Measurements from ENCODE around the gene IL22RA1.

The IL22RA1 gene

GRCh38 chr1:24150234-24151174 lies 7.6 kb upstream of the IL22RA1 start:
- Histone ChIP-seq H3K27ac (no peak overlapping the region), H3K4me3 (peak overlapping the region; percentile 44), H3K36me3 (ENCODE audit: insufficient read depth, low read length) (no peaks in the 10 kb centered on the region), H3K9me3 (ENCODE audit: low read depth, low read length) (no peaks in the 10 kb centered on the region), H3K9ac (ENCODE audit: insufficient read length) (no peak overlapping the region)
- peak; percentile 27 for TF ChIP-seq FOXP2 (optimal IDR thresholded peaks at IDR 0.05; ENCODE audit: control extremely low read depth, extremely low read length, insufficient read depth)
- TF ChIP-seq POLR2AphosphoS5 (IDR thresholded peaks at IDR 0.05; ENCODE audit: borderline replicate concordance, low read depth, low read length), result no peak
- DNase-seq (ENCODE audit: low read depth, low spot score), result peak; percentile 20

DNA sequence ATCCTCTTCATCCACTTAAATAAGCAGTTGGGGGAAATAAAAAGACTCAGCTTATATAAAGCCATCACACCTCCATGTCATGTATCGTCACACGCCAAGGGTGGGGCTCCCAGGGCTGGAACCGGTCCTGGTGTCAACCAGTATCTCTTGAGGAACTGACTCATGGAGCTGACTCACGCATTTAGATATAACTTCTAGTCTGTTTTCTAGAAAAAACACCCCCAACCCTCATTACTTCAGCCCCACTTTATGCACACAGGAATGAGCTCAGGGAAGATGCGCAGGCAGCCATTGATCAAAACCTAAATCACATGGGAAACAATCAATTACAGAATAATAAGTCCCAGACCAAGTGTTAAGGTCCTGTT lies 6.9 kb upstream of the IL22RA1 start:
- no peak for DNase-seq (ENCODE audit: low read depth, low spot score)
- no peak overlapping the region for H3K4me3 ChIP-seq
- H3K27ac ChIP-seq, result no peak overlapping the region
- no peak overlapping the region for H3K9ac ChIP-seq (ENCODE audit: insufficient read length)
- no peak for TF ChIP-seq FOXP2 (optimal IDR thresholded peaks at IDR 0.05; ENCODE audit: control extremely low read depth, extremely low read length, insufficient read depth)
- TF ChIP-seq EZH2 (IDR thresholded peaks at IDR 0.05), result no peak
- no peak for TF ChIP-seq POLR2AphosphoS5 (IDR thresholded peaks at IDR 0.05; ENCODE audit: borderline replicate concordance, low read depth, low read length)
- H3K36me3 ChIP-seq (ENCODE audit: insufficient read depth, low read length), result no peaks in the 10 kb centered on the region
- H3K9me3 ChIP-seq (ENCODE audit: low read depth, low read length), result no peaks in the 10 kb centered on the region

- no peak overlapping the region for H3K9ac ChIP-seq (ENCODE audit: insufficient read length)
- H3K36me3 ChIP-seq (ENCODE audit: insufficient read depth, low read length), result no peaks in the 10 kb centered on the region
- no peak for TF ChIP-seq FOXP2 (optimal IDR thresholded peaks at IDR 0.05; ENCODE audit: control extremely low read depth, extremely low read length, insufficient read depth)
- no peak for TF ChIP-seq POLR2AphosphoS5 (IDR thresholded peaks at IDR 0.05; ENCODE audit: borderline replicate concordance, low read depth, low read length)
- TF ChIP-seq EZH2 (IDR thresholded peaks at IDR 0.05), result no peak
These were observed 4.9 kb upstream of the IL22RA1 start for GRCh38 chr1:24147816-24148215.

GRCh38 chr1:24147194-24147593 lies 4.3 kb upstream of the IL22RA1 start:
- Histone ChIP-seq H3K27ac (no peak overlapping the region), H3K36me3 (ENCODE audit: insufficient read depth, low read length) (no peaks in the 10 kb centered on the region), H3K9me3 (ENCODE audit: low read depth, low read length) (no peaks in the 10 kb centered on the region), H3K9ac (ENCODE audit: insufficient read length) (no peak overlapping the region), H3K4me3 (no peak overlapping the region)
- TF ChIP-seq FOXP2 (optimal IDR thresholded peaks at IDR 0.05; ENCODE audit: control extremely low read depth, extremely low read length, insufficient read depth), result no peak
- no peak for TF ChIP-seq POLR2AphosphoS5 (IDR thresholded peaks at IDR 0.05; ENCODE audit: borderline replicate concordance, low read depth, low read length)
- no peak for TF ChIP-seq EZH2 (IDR thresholded peaks at IDR 0.05)
- DNase-seq (ENCODE audit: low read depth, low spot score), result no peak

More at GRCh38 chr1:24147816-24148215, 4.9 kb upstream of the IL22RA1 start:
- DNase-seq (ENCODE audit: low read depth, low spot score), result no peak
- H3K27ac ChIP-seq, result no peak overlapping the region
- no peaks in the 10 kb centered on the region for H3K9me3 ChIP-seq (ENCODE audit: low read depth, low read length)
- no peak overlapping the region for H3K4me3 ChIP-seq

DNA sequence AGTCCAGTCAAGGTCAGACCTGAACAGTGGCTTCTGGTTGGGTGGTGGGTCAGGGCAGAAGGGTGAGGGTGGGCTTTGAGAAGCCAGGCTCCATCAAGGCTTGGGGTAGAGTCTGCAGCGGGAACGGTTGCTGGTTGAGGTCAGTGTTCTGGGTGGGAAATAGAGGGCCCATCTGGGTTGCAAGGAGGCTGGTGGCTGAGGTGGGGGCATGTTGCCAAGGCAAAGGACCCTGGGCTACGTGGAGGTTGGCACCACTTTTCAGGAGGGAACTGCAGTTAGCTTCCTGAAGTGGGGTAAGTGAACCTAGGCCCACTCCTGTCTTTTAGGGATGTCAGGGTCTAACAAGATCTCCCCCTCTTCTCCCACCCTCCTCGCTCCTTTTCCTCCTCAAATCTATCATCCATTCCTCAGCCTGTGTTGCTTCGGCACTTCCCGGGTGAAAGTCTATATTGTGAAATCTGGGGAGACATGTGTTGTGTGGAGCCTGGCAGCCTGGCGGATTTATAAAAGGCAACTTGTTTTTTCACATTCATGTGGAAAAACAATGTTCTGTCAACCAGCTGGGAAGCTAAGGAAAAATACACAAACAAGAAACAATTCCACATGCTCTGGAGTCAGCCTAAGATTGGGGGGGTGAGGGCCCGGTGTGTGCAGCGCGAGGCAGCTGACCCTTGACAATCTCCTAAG lies 1.5 kb downstream of the IL22RA1 start:
- Histone ChIP-seq H3K4me3 (no peak overlapping the region), H3K9me3 (ENCODE audit: low read depth, low read length) (no peaks in the 10 kb centered on the region), H3K36me3 (ENCODE audit: insufficient read depth, low read length) (no peaks in the 10 kb centered on the region), H3K9ac (ENCODE audit: insufficient read length) (no peak overlapping the region), H3K27ac (no peak overlapping the region)
- no peak for DNase-seq (ENCODE audit: low read depth, low spot score)
- TF ChIP-seq EZH2 (IDR thresholded peaks at IDR 0.05) (no peak), POLR2AphosphoS5 (IDR thresholded peaks at IDR 0.05; ENCODE audit: borderline replicate concordance, low read depth, low read length) (no peak), FOXP2 (optimal IDR thresholded peaks at IDR 0.05; ENCODE audit: control extremely low read depth, extremely low read length, insufficient read depth) (no peak)

DNA sequence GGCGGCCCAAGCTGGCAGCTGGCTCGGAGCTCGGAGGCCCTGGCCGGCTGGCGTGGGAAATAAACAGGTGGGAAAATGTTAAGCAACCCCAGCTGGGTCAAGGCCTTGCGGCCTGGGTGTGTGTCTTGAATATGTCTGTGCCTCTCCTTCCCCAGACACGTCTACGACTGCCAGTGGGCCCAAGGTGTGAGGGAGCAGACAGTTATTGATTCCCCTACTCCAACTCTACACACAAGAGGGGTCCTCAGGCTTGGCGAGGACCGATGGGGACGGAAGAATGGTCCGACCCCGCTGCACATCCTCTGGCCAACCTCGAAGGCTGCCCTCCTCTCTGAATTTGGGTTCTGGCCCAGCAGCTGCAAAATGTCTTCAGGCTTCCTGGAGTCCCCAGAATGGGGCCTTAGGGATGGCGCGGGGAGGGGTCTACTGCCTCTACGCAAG lies 2.2 kb downstream of the IL22RA1 start:
- Histone ChIP-seq H3K9me3 (ENCODE audit: low read depth, low read length) (no peaks in the 10 kb centered on the region), H3K9ac (ENCODE audit: insufficient read length) (no peak overlapping the region), H3K27ac (no peak overlapping the region), H3K4me3 (no peak overlapping the region), H3K36me3 (ENCODE audit: insufficient read depth, low read length) (no peaks in the 10 kb centered on the region)
- TF ChIP-seq EZH2 (IDR thresholded peaks at IDR 0.05) (no peak), POLR2AphosphoS5 (IDR thresholded peaks at IDR 0.05; ENCODE audit: borderline replicate concordance, low read depth, low read length) (no peak), FOXP2 (optimal IDR thresholded peaks at IDR 0.05; ENCODE audit: control extremely low read depth, extremely low read length, insufficient read depth) (no peak)
- no peak for DNase-seq (ENCODE audit: low read depth, low spot score)

DNA sequence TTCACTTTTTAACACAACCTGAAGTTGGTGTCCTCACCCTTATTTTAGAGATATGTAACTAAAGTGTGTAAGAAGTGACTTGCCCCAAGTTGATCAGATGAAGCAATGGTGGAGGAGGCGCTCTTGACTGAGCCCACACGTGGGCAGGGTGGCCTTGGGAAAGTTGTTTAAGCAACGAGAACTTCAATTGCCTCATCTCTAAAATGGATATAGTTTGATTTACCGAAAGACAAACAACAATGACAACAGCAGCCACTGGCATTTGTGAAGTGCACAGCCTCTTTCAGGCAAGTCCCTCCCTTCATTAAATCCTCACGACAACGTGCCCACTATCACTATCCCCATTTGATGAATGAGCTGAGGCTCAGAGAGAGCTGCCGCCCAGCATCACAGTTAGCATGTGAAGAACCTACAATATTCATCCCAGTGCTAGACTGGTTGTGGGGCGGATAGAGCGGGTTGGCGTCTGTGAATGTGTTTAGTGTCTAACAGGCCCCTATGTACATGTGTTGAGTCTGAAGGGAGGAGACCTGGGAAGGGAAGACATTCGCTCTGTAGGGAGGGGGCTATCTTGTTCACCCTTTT lies 3.0 kb downstream of the IL22RA1 start:
- Histone ChIP-seq H3K36me3 (ENCODE audit: insufficient read depth, low read length) (no peaks in the 10 kb centered on the region), H3K27ac (no peak overlapping the region), H3K9ac (ENCODE audit: insufficient read length) (no peak overlapping the region), H3K9me3 (ENCODE audit: low read depth, low read length) (no peaks in the 10 kb centered on the region), H3K4me3 (no peak overlapping the region)
- no peak for DNase-seq (ENCODE audit: low read depth, low spot score)
- no peak for TF ChIP-seq POLR2AphosphoS5 (IDR thresholded peaks at IDR 0.05; ENCODE audit: borderline replicate concordance, low read depth, low read length)
- TF ChIP-seq FOXP2 (optimal IDR thresholded peaks at IDR 0.05; ENCODE audit: control extremely low read depth, extremely low read length, insufficient read depth), result no peak
- TF ChIP-seq EZH2 (IDR thresholded peaks at IDR 0.05), result no peak

DNA sequence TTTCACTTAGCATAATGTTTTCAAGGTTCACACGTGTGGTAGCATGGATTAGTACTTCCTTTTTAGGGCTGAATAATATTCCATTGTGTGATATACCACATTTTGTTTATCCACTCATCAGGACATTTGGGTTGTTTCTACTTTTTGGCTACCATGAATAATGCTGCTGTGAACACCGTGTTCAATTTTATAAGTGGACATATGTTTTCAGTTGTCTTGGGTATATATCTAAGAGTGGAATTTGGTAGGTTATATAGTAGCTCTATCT lies 3.8 kb downstream of the IL22RA1 start:
- Histone ChIP-seq H3K9ac (ENCODE audit: insufficient read length) (no peak overlapping the region), H3K27ac (no peak overlapping the region), H3K9me3 (ENCODE audit: low read depth, low read length) (no peaks in the 10 kb centered on the region), H3K4me3 (no peak overlapping the region), H3K36me3 (ENCODE audit: insufficient read depth, low read length) (no peaks in the 10 kb centered on the region)
- TF ChIP-seq POLR2AphosphoS5 (IDR thresholded peaks at IDR 0.05; ENCODE audit: borderline replicate concordance, low read depth, low read length) (no peak), EZH2 (IDR thresholded peaks at IDR 0.05) (no peak), FOXP2 (optimal IDR thresholded peaks at IDR 0.05; ENCODE audit: control extremely low read depth, extremely low read length, insufficient read depth) (no peak)
- DNase-seq (ENCODE audit: low read depth, low spot score), result no peak

Measured in SK-N-MC (cell line).